Measurements from ENCODE around the gene LRP1. TPM values are rescaled to one million over a fixed set of nuclear protein-coding genes. Genes with fewer than 3 reads are reported as not detected.

LRP1 gene
- total and polyA plus RNA-seq, 2 of the 13 experiments (the other 11 are each of a cell fraction or from before 2014, with no cell fraction given) = 14.7 to 30.8 TPM

GRCh38 chr12:57152639-57153038, 24.4 kb downstream of the LRP1 start:
- CTCF ChIA-PET (ENCODE audit: low intra/inter-chr PET ratio, low total read pairs) = no interaction called here
- Histone ChIP-seq H2AFZ (ENCODE audit: low read length) (no peak overlapping the region), H3K9ac (ENCODE audit: insufficient read depth, low read depth, low read length) (no peak overlapping the region), H3K27me3 (ENCODE audit: control insufficient read depth in 1 of 2, insufficient read depth in 2 of 2, low read length in 2 of 2) (no peaks in the 10 kb centered on the region), H3K4me2 (ENCODE audit: low read depth, low read length) (no peak overlapping the region), H3K4me1 (ENCODE audit: insufficient read depth, low read length) (peaks cover 80% of the 10 kb centered on the region), H3K4me3 (replicated peaks in 1 of 3; ENCODE audit: insufficient read depth in 1 of 3, low read depth in 2 of 3, low read length in 3 of 3) (no peak overlapping the region), H4K20me1 (ENCODE audit: insufficient read depth, low read length) (no peaks in the 10 kb centered on the region; the same call in 1 of the 2 replicates), H3K27ac (ENCODE audit: extremely low read length, insufficient read depth, low read length) (no peak overlapping the region), H3K36me3 (replicated peaks in 1 of 2; ENCODE audit: control insufficient read depth in 1 of 2, insufficient read depth in 2 of 2, low read length in 2 of 2) (peaks cover 36 to 41% of the 10 kb centered on the region in 2 experiments; a peak in 4 of 5 replicates), H3K79me2 (ENCODE audit: insufficient read depth, low read length) (peaks cover 3% of the 10 kb centered on the region), H3K9me3 (ENCODE audit: low read length) (no peaks in the 10 kb centered on the region)
- no peak for TF ChIP-seq FOXM1 (CRISPR knock-in tag; IDR thresholded peaks at IDR 0.05)
- no peak for TF ChIP-seq TOPORS (CRISPR knock-in tag; IDR thresholded peaks at IDR 0.05)
- TF ChIP-seq ZNF777 (CRISPR knock-in tag; IDR thresholded peaks at IDR 0.05) = no peak
- no peak for TF ChIP-seq CBFB (CRISPR knock-in tag; IDR thresholded peaks at IDR 0.05)
- TF ChIP-seq PAXIP1 (CRISPR knock-in tag; conservative IDR thresholded peaks at IDR 0.05) = no peak
- no peak for TF ChIP-seq KDM6A (CRISPR knock-in tag; IDR thresholded peaks at IDR 0.05; ENCODE audit: low read depth)
- TF ChIP-seq TP53 (CRISPR knock-in tag; conservative IDR thresholded peaks at IDR 0.05) = no peak
- no peak for TF ChIP-seq ZZZ3 (CRISPR knock-in tag; IDR thresholded peaks at IDR 0.05; ENCODE audit: borderline replicate concordance)
- no peak for TF ChIP-seq ZNF552 (CRISPR knock-in tag; IDR thresholded peaks at IDR 0.05; ENCODE audit: borderline replicate concordance)
- no peak for TF ChIP-seq RXRA (CRISPR knock-in tag; IDR thresholded peaks at IDR 0.05)
- TF ChIP-seq KAT7 (CRISPR knock-in tag; IDR thresholded peaks at IDR 0.05; ENCODE audit: borderline replicate concordance) = no peak
- no peak for TF ChIP-seq MAZ (IDR thresholded peaks at IDR 0.05; ENCODE audit: borderline replicate concordance, low read depth, low read length)
- TF ChIP-seq MAZ (CRISPR knock-in tag; IDR thresholded peaks at IDR 0.05; ENCODE audit: low read depth) = no peak
- no peak for TF ChIP-seq ZNF326 (CRISPR knock-in tag; IDR thresholded peaks at IDR 0.05; ENCODE audit: borderline replicate concordance)
- TF ChIP-seq KDM4B (CRISPR knock-in tag; IDR thresholded peaks at IDR 0.05) = no peak
- no peak for TF ChIP-seq ZNF124 (CRISPR knock-in tag; IDR thresholded peaks at IDR 0.05)
- no peak for TF ChIP-seq FOXO1 (CRISPR knock-in tag; IDR thresholded peaks at IDR 0.05)
- no peak for TF ChIP-seq GZF1 (CRISPR knock-in tag; IDR thresholded peaks at IDR 0.05)
- no peak for TF ChIP-seq ZNF260 (CRISPR knock-in tag; IDR thresholded peaks at IDR 0.05; ENCODE audit: borderline replicate concordance, low read depth)
- TF ChIP-seq MIXL1 (CRISPR knock-in tag; IDR thresholded peaks at IDR 0.05) = no peak
- no peak for ATAC-seq
- FAIRE-seq = no peak
- intact Hi-C loops (cut with micrococcal nuclease; ENCODE audit: unreplicated experiment) = no loop called here
- BruUV-seq (replicated peaks) = no TSS peak
- 97% methylated on average over 4 of the region's 4 CpGs for WGBS (ENCODE audit: low lambda C conversion rate)
- in situ Hi-C loops (cut with HindIII; ENCODE audit: extremely low pct_ligation_motif_present, low pct_unique_long_range_greater_than_20kb) = no loop called here
- POLR2A ChIA-PET = interaction anchor here (1.0 to 11.4 kb wide), 2 partner anchors 21 to 64 kb away, joined by 3 to 827 read pairs; partner anchors contain the start of genes LRP1 and NAB2
- no peak for DNase-seq (ENCODE audit: low spot score)

Measured in HepG2 (cell line).